GM21737 (cell line): ENCODE results near the gene TNFRSF4.
"Not testable (repeated sequence)": the region's sequence is repeated elsewhere in the genome, so short reads cannot be mapped to it uniquely, and the experiment has no call there.

Source experiments
- ATAC-seq: cut with Tn5 transposase; IDR thresholded peaks from one replicate; pipeline ENCODE4 v1.9.1; 2021; ENCODE audit warnings: mild to moderate bottlenecking, moderate library complexity; ENCODE audit not compliant: unreplicated experiment

The TNFRSF4 gene

GRCh38 chr1:1204425-1204920 is 9.5 kb downstream of the TNFRSF4 start:
- ATAC-seq, result no peak

GRCh38 chr1:1203561-1204424 is 10.2 kb downstream of the TNFRSF4 start:
- ATAC-seq, result no peak

- no peak for ATAC-seq
Observed at GRCh38 chr1:1202831-1203560, 11.0 kb downstream of the TNFRSF4 start.

GRCh38 chr1:1200876-1201810 is 12.8 kb downstream of the TNFRSF4 start:
- peak; percentile 38 for ATAC-seq

GRCh38 chr1:1199961-1200875 is 13.7 kb downstream of the TNFRSF4 start:
- ATAC-seq, result no peak

GRCh38 chr1:1199141-1199960 is 14.6 kb downstream of the TNFRSF4 start:
- no peak for ATAC-seq

GRCh38 chr1:1198423-1199140 is 15.4 kb downstream of the TNFRSF4 start:
- ATAC-seq, result no peak

- no peak for ATAC-seq
Observed at GRCh38 chr1:1197551-1198422, 16.2 kb downstream of the TNFRSF4 start.

GRCh38 chr1:1197188-1197500 is 16.8 kb downstream of the TNFRSF4 start:
- no peak for ATAC-seq

GRCh38 chr1:1196431-1197187 is 17.3 kb downstream of the TNFRSF4 start:
- no peak for ATAC-seq

- not testable (repeated sequence) for ATAC-seq
Observed at GRCh38 chr1:1195726-1196125, 18.2 kb downstream of the TNFRSF4 start.

GRCh38 chr1:1194723-1195122 is 19.2 kb downstream of the TNFRSF4 start:
- ATAC-seq, result no peak

GRCh38 chr1:1191734-1192133 is 22.2 kb downstream of the TNFRSF4 start:
- ATAC-seq, result no peak

GRCh38 chr1:1189111-1189510 is 24.8 kb downstream of the TNFRSF4 start:
- ATAC-seq, result no peak

GRCh38 chr1:1187938-1188337 is 26.0 kb downstream of the TNFRSF4 start:
- no peak for ATAC-seq

GRCh38 chr1:1185101-1185765 is 28.7 kb downstream of the TNFRSF4 start:
- no peak for ATAC-seq
